GM21447 (cell line): ENCODE measurements around the gene LUC7L3.

Experiments
- ATAC-seq: cut with Tn5 transposase; IDR thresholded peaks from one replicate; pipeline ENCODE4 v1.9.1; 2021; ENCODE audit not compliant: unreplicated experiment

The LUC7L3 gene

DNA sequence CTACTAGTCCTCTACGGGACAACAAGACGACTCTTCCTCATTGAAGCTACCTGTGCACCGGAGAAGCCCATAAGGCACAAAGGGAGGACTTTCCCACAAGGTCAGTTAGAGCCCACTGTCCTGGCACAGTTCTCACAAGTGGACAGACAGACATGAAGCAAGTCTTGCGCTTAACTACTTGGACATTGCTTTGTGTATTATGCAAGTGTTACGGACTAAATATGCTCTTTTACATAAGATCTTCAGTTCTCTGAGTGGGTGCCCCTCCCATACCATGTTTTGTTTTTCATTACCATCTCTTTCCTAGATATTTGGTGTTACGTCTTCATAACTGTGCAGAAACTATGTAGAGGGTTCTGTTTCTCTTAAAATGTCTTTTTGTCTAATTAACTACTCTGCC lies 29.8 kb downstream of the LUC7L3 start:
- ATAC-seq: no peak

DNA sequence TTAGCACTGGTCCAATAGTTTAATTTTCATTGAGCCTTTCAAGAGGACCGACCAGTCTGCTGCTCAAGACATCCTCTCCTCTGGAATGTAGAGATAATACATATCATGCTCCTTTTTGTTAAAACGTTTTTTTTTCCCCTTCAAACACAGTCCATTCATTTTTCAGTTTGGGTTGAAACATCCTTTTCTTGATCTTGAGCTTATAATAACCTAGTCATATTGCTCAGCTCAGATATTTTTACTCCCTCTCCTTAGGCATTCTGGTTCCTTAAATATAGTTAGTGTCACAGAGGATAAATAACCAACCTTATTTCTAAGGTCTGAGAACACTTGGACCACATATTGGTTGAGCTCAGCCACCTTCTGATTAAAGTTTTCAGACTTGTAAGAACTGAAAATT lies 35.1 kb downstream of the LUC7L3 start:
- ATAC-seq: no peak

DNA sequence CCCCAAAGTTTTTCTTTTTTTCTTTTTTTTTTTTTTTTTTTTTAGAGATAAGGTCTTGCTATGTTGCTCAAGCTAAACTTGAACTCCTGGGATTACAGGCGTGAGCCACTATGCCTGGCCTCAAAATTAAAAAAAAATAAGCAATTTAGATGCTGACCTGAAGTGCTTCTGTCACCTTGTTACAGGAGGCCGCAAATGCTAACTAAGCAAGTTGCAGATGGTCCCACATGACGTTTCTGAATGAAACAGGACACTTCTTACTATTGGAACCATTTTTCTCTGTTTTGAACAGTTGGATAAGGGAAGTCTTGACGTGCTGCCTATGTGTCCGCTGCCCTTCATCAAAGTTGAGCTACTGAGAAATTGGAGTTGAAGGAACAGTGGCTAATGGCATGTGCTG lies 39.1 kb downstream of the LUC7L3 start:
- ATAC-seq: no peak

DNA sequence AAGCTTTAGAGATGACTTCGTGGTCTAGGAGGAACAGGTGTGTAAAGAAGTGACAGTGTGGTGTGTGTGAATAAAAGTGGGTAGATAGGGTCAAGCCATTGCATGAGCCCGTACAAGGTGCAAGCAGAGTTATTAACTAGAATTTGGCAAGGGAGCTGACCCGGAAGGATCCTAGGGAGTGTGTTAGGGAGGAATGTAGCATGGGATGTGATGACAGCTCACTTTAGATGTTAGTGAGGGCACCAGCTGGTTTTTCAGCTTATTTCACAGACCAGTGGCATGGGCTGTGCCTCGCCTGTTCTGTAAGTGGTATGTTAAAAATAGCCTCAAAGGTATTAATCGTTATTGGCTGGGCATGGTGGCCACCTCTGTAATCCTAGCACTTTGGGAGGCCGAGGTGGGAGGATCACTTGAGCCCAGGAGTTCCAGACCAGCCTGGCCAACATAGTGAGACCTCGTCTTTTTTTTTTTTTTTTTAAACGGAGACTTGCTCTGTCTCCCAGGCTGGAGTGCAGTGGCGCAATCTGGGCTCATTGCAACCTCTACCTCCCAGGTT lies 39.7 kb downstream of the LUC7L3 start:
- no peak for ATAC-seq

DNA sequence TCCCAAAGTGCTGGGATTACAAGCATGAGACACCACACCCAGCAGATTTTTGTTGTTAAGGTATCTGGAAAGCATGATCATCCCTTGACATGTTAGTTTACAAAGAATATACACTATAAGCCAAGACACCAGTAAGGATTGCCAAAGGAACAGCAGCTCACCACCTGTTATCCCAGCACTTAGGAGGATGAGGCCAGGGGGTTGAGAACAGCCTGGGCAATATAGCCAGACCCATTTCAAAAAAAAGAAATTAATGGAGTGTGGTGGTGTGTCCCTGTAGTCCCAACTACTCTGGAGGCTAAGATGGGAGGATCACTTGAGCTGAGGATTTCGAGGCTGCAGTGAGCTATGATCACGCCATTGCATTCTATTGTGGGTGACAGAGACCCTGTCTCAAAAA lies 42.8 kb downstream of the LUC7L3 start:
- ATAC-seq: no peak

DNA sequence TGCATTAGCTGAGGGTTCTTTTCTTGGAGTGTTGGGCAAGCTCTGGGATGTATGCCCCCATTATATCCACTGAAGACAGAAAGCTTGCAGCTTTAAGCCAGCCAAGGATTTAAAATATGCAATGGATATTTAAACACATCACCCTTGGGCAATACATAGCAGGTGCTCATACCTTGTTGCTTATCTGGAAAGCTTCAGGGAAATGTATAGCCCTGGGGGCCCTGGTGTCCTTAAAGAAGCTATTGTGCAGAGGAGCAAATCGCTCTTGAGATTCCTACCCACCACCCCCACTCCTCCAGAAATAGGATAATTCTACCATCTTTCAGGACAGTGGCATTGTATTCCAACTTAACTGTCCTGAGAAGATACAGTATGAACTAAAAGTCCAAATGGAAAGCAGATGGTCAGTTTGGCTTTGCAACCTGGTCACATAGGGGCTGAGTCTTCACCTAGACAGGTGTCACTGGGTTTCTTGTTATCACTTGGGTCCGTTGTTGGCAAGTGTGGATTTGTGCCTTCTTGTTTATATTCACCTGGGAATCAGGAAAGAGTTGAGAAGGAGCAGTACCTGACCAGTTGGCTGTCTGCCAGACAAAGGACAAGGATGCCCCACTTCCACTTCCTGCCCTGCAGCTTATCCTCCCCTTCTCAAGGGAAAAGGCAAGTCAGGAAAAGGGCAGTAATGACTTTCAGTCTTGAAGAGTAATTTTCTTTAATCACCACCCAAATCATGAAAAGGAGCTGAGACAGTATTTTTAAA lies 44.5 kb downstream of the LUC7L3 start:
- no peak for ATAC-seq

DNA sequence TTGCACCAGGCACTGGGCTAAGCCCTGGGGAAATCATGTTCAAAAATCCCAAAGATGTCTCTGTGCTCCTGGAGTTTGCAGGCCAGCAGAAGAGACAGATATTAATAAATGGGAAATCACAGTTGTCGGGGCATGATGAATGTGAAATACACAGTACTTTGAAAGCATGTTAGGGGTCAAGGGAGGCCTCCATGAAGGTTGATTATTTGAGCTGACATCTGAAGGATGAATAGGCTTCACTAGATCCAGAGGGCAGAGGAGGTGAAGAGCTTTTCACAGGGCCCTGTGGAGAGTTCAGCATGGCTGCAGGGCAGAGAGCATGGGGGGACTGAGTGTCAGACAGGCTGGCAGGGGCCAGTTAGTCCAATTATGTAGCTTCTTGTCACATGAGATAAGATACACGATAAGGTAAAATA lies 45.3 kb downstream of the LUC7L3 start:
- ATAC-seq: no peak

DNA sequence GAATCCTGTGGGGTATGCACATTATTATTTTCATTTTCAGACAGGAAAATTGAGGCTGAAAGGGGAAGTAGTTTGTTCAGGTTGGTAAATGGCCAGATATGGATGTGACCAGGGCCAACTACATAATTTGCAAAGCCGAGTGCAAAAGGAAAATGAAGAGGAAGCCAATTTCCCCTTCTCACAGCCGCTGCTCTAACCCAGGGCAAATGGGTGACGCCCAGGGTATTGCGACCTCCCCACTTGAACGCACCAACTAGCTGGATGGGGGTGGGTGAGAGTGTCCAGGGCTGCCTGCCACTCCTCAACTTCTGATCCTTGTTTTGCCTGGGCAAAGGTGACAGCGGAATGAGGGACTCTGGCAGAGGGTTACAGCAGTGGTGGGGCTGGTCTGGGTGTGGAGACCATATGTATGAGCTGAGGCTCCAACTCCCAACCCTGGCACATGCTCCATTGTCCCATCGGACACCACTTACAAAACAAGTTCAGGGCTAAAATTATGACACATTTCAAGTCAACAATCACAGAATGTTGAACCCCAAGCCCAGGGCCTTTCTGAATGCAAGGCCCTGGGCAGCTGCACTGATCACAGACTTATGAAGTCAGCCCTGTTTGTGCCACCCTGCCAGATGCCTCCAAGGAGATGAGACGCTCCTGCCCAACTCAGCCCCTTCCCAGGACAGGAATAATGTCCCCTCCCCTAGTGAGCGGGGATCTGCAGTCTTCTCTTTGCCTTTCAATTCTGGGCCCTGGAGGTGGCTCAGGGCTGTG lies 46.2 kb downstream of the LUC7L3 start:
- peak; percentile 81 for ATAC-seq

DNA sequence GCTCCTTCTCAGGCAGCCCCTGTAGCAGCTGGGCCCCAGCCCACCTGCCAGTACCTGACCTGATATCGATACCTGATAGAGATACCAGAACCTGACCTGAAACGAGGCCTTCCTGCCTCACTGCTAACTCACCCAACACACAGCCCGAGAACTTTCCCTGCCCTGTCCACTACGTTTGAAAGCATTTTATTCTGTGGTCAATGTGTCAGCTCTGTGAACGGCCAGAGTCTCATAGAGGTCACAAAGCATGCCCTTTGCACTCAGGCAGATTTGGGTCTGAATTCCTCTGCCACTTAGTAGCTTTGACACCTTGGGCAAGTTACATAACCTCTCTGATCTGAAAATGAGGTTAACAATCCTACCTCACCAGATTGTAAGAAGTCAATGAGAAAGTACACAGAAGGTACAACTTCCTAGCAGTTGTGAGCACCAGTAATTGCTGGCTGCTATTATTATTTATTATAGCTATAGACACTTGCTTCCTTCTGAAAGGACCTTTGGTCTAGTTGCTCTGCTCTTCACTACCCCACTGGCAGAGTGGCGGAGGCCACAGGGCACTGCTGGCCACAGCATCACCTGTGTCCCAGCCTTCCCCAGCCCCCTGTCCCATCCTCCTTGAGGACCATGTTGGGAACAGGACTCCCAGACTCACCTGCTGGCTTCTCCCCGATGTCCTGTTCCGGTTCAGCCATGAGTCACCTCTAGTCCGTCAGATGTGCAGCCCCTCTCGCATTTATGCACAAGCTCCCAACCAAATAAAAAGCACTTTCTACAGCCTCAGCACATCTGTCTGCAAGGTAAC lies 47.0 kb downstream of the LUC7L3 start:
- ATAC-seq: no peak

DNA sequence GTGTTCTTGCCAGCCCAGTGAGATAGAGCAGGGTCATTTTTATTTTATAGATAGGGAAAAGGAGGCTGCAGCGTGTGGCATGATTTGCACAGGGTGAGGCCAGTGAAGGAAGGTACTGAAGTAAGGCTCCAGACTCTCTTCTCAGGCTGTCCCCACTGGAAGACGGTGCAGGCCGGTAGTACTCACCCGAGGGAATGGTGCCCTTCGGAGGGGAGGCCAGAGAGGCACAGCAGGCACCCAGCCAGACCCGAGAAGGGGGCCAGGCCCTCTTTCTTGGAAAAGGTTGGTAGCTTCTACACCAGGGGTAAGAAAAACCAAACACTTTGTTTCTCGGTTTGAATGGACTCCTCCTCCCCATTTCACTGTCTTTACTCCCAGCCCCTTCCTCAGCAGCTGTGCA lies 47.6 kb downstream of the LUC7L3 start:
- no peak for ATAC-seq

DNA sequence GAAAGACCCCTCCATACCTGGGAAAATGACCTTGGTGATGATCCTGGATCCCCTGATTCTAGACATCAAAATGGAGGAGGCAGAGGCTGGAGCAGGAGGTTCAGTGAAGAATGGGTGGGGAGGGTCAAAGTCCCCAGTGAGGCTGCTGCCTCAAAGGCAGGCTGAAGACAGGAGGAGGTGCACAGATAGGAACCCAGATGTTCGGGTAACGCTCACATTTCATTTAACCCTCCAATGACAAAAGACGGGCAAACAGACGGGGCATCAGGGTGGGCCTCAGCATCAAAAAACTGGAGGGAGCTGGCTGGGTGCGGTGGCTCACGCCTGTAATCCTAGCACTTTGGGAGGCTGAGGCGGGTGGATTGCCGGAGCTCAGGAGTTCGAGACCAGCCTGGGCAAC lies 48.0 kb downstream of the LUC7L3 start, which contains the start of gene ANKRD40CL:
ANKRD40CL (minus strand) TSS at position 73 of the 400 bp plus-strand sequence. CDS start 605 bp downstream, outside the sequence.
- ATAC-seq: no peak

DNA sequence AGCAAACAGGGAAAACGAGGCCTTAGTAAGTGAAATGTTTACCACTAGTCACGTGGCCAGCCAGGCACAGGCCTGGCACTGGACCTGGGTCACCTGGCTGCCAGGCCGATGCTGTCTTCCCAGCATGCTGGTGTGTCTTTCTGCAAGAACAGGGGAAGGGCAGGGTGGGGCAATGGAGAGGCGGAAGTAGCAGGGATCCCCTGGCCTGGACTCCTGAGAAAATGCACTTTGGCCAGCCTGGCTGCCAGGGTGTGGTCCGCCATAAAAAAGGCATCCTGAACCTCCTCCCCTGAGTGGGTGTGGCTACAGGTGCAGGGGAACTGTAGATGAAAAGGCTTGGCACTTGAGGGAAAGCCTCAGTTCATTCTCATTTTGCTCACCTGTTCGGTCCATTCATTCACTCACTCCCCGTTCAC lies 49.0 kb downstream of the LUC7L3 start:
- ATAC-seq: no peak

DNA sequence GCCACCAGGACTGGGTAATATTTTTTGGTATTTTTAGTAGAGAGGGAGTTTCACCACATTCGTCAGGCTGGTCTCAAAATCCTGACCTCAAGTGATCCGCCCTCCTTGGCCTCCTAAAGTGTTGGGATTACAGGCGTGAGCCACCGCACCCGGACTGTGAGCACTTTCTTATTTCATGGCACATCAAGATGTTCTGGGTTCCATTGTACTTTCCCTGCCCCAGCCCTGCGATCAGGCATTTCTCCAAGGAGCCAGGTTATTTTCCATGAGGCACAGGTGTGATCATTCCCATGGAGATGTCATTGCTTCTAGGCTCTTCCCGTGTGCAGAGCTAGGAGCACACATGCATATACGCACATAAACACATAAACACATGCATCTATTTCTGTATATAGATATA lies 50.5 kb downstream of the LUC7L3 start:
- ATAC-seq: no peak

DNA sequence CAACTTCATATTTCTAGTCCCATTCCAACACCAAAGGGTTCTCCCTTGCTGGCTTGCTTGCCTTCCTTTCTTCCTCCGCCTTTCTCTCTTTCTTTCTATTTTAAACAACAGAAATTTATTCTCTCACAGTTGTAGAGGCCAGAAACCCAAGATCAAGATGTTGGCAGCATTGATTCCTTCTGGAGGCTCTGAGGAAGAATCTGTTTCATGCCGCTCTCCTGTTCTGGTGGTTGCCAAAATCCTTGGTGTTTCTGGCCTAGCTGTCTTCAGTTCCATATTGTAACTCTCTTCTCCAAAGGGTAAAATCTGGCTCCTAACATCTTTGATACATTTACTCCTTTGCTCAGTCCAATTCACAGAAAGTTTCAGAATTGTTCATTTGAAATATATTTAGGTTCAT lies 50.9 kb downstream of the LUC7L3 start:
- ATAC-seq: no peak

DNA sequence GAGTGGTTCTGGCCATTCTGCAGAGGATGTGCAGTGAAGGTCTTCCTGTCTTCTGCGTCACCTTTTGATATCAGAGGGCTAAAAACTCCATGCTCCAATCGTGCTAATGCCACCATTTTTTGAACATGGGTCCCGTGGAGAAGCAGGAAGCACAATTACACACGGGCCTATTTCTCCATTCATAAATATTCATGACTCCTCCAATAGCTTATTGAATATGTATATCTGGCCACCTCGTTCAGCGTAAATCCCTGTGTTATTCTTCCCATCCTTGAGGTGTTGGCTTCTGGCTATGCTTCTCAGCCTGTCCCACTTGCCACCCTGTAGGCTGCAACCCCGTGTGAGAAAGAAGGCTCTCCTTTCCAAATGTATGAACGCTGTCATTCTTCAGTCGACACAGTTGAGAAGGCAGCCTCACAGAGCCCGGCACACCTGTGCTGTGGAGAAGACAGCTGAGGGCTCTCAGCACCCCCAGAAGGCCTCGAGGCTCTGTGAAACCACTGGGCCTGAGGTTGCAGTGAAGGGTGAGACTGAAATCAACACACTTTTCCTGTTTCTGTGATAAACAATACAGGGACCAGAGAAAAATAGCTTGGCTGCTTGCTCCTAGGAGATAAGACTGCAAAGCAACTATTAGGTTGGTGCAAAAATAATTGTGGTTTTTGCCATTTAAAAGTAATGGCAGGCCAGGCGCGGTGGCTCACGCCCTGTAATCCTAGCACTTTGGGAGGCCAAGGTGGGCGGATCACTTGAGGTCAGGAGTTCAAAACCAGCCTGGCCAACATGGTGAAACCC lies 52.8 kb downstream of the LUC7L3 start:
- peak; percentile 91 for ATAC-seq

DNA sequence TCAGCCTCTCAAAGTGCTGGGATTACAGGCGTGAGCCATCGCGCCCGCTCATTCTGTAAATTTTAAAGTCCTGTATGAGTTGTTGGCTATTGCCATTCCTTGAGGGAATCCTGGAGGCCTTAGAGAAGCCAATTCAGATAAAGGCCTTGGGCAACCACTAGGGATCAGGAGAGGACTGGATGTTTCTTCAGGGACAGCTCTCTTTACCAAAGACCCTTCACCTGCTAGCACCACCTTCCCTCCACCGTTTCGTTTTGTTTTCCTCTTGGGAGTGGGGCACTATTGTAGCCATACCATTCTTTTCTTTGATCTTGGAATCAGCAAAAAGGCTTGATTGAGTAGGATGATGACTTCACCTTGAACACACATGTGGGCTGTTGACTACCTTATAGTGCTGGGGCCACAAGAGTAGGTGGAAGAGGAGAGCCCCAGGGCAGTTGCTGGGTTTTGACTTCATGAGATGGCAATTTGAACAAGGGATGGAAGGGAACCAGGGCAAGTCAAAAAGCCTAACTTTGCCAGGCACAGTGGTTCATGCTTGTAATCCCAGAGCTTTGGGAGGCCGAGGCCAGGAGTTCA lies 54.9 kb downstream of the LUC7L3 start:
- ATAC-seq: no peak

DNA sequence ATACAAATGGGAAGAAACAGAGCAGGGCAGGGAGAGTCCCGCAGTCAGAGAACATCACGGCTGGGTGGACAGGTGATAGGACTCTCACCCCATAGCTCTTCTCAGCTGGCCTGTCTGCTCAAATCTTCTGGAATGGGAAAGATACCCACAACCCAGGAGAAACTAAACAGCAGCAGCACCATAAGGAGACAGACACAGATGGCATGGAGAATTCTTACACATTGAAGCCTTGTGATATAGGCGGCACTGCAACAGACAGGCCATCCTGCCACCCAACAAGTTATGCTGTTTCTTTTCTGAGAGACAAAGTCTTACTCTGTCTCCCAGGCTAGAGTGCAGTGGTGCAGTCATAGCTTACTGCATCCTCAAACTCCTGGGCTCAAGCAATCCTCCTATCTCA lies 56.5 kb downstream of the LUC7L3 start:
- ATAC-seq: no peak

DNA sequence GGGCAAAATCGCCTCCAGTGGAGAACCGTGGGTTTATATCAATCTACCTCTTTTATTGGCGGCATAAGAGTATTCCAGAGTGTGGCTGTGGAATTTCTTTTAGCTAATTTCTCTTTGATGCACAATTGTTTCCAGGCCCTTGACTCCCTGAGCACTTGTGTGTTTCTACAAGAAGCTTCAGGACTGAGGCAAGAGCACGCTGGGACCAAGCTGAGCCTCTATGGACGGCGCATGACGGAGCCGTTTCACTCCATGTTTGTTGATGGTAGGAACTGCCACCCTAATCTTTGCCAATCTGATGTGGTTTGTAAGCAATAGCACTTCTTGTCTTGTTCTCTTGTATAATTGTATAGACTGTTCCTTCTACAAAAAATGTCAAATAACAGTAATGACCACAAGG lies 59.1 kb downstream of the LUC7L3 start:
- ATAC-seq: no peak

DNA sequence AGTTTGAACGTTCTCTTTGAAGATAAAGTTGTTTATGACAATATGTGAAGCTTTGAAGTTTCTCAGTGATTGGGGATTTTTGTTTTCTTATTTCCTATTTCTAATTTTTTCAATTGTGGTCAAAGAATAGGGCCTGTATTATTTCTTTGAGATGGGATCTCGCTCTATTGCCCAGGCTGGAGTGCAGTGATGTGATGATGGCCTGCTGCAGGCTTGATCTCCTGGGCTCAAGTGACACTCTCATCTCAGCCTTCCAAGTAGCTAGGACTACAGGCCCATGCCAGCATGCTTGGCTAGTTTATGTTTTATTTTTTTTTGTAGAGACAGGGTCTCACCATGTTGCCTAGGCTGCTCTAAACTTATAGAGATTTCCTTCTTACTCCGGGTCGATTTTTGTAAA lies 59.6 kb downstream of the LUC7L3 start:
- no peak for ATAC-seq

DNA sequence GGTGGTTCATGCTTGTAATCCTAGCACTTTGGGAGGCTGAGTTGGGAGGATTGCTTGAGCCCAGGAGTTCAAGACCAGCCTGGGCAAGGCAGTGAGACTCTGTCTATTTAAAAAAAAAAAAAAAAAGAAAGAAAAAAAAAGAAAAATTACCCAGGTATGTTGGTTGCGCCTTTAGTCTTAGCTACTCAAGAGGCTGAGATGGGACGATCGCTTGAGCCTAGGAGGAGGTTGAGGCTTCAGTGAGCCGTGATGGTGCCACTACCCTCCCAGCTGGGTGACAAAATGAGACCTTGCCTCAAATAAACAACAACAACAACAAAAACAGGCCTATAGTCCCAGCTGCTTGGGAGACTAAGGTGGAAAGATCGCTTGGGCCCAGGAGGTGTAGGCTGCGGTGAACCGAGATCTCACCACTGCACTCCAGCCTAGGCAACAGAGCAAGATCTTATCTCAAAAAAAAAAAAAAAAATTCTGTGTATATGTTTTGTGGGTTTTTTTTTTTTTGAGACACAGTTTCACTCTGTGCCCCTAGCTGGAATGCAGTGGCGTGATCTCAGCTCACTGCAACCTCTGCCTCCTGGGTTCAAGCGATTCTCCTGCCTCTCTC lies 60.4 kb downstream of the LUC7L3 start:
- no peak for ATAC-seq
